Activated CD8-positive, alpha-beta T cell treated with anti-CD3 and anti-CD28 coated beads for 36 hours (primary cell): ENCODE data around the gene RELN. TPM values are rescaled to one million over a fixed set of nuclear protein-coding genes. Genes with fewer than 3 reads are reported as not detected.

Experiments
- ATAC-seq: fragments of 200-7000 bp; cut with Tn5 transposase; one replicate; pipeline ENCODE4 v1.10.0; 2021; ENCODE audit warnings: mild to moderate bottlenecking, moderate library complexity
- CTCF ChIA-PET: fragments of 350-600 bp; sonication (Branson Sonifier 250); formaldehyde crosslinking; loops from one replicate; lab custom pipeline; 2021; ENCODE audit warnings: antibody characterized with exemption; lab: Charles Lee
- POLR2A ChIA-PET: fragments of 350-600 bp; sonication (Branson Sonifier 250); formaldehyde crosslinking; loops from one replicate; lab custom pipeline; 2021; ENCODE audit warnings: antibody characterized with exemption; lab: Charles Lee
- DNase-seq: peaks from one replicate; pipeline ENCODE4 v3.0.0-alpha.2; 2020
- H3K27ac Mint-ChIP-seq: one replicate; pipeline ENCODE4 v1.8.0; 2021; ENCODE audit warnings: mild to moderate bottlenecking, mixed read lengths
- H3K27me3 Mint-ChIP-seq: one replicate; pipeline ENCODE4 v1.8.0; 2021; ENCODE audit warnings: mixed read lengths
- H3K36me3 Mint-ChIP-seq: one replicate; pipeline ENCODE4 v1.8.0; 2021; ENCODE audit warnings: low read depth, mixed read lengths
- H3K4me1 Mint-ChIP-seq: one replicate; pipeline ENCODE4 v1.8.0; 2021; ENCODE audit warnings: low read depth, mixed read lengths
- H3K4me3 Mint-ChIP-seq: one replicate; pipeline ENCODE4 v1.8.0; 2021; ENCODE audit warnings: mild to moderate bottlenecking, moderate library complexity, mixed read lengths
- H3K9me3 Mint-ChIP-seq: one replicate; pipeline ENCODE4 v1.8.0; 2021; ENCODE audit warnings: mixed read lengths
- CTCF ChIP-seq: fragments of 200-600 bp; IDR thresholded peaks from one replicate; pipeline ENCODE4 v1.8.0; 2022; ENCODE audit warnings: antibody characterized with exemption, mild to moderate bottlenecking
- intact Hi-C: fragments of 100-400 bp; cut with micrococcal nuclease; formaldehyde crosslinking; loops from one replicate; pipeline ENCODE4 v1.10.0; 2022
- total RNA-seq, 2 experiments: library from RNA; stranded (reverse); gene quantifications; one replicate each; pipeline ENCODE4 v1.2.3, GENCODE V29; 2021

Gene RELN
- total RNA-seq, 2 experiments from 2014 or later = not detected

GRCh38 chr7:103592187-103592586, 397.3 kb downstream of the RELN start:
- ChIA-PET POLR2A (no interaction called here), CTCF (no interaction called here)
- ATAC-seq (no peak), DNase-seq (no peak)
- no peak overlapping the region for H3K27ac Mint-ChIP-seq
- no peaks in the 10 kb centered on the region for H3K4me1 Mint-ChIP-seq
- intact Hi-C loops = no loop called here
- no peaks in the 10 kb centered on the region for H3K9me3 Mint-ChIP-seq
- no peak overlapping the region for H3K4me3 Mint-ChIP-seq
- H3K27me3 Mint-ChIP-seq = peaks cover 7% of the 10 kb centered on the region
- no peak for TF ChIP-seq CTCF
- H3K36me3 Mint-ChIP-seq = no peaks in the 10 kb centered on the region

GRCh38 chr7:103580031-103580430, 409.4 kb downstream of the RELN start:
- no peak for DNase-seq
- Mint-ChIP-seq H3K27ac (no peak overlapping the region), H3K36me3 (no peaks in the 10 kb centered on the region), H3K4me3 (no peak overlapping the region), H3K27me3 (peaks cover 8% of the 10 kb centered on the region), H3K4me1 (no peaks in the 10 kb centered on the region), H3K9me3 (no peaks in the 10 kb centered on the region)
- intact Hi-C loops = no loop called here
- TF ChIP-seq CTCF = no peak
- CTCF ChIA-PET = no interaction called here
- ATAC-seq = no peak
- POLR2A ChIA-PET = no interaction called here

- DNase-seq = no peak
- no peaks in the 10 kb centered on the region for H3K36me3 Mint-ChIP-seq
- peaks cover 8% of the 10 kb centered on the region for H3K27me3 Mint-ChIP-seq
- POLR2A ChIA-PET = interaction anchor here (0.5 kb wide), 1 partner anchor 110 kb away, joined by 3 read pairs; no protein-coding TSS in a partner anchor
- CTCF ChIA-PET = interaction anchor here (1.4 kb wide), 1 partner anchor 583 kb away, joined by 6 read pairs; no protein-coding TSS in a partner anchor
- no peaks in the 10 kb centered on the region for H3K4me1 Mint-ChIP-seq
- H3K9me3 Mint-ChIP-seq = no peaks in the 10 kb centered on the region
- H3K4me3 Mint-ChIP-seq = no peak overlapping the region
- no peak for TF ChIP-seq CTCF
- H3K27ac Mint-ChIP-seq = no peak overlapping the region
- intact Hi-C loops = no loop called here
- no peak for ATAC-seq
These were observed 412.4 kb downstream of the RELN start for GRCh38 chr7:103577059-103577458.

- Mint-ChIP-seq H3K4me1 (no peaks in the 10 kb centered on the region), H3K9me3 (no peaks in the 10 kb centered on the region), H3K36me3 (no peaks in the 10 kb centered on the region), H3K4me3 (no peak overlapping the region), H3K27ac (no peak overlapping the region), H3K27me3 (peaks cover 10% of the 10 kb centered on the region)
- intact Hi-C loops = no loop called here
- ChIA-PET POLR2A (no interaction called here), CTCF (interaction anchor here (1.4 kb wide), 1 partner anchor 583 kb away, joined by 6 read pairs; no protein-coding TSS in a partner anchor)
- no peak for DNase-seq
- no peak for ATAC-seq
- no peak for TF ChIP-seq CTCF
These were observed 412.8 kb downstream of the RELN start for GRCh38 chr7:103576641-103577040.

GRCh38 chr7:103574576-103574975, 414.9 kb downstream of the RELN start:
- Mint-ChIP-seq H3K4me3 (no peak overlapping the region), H3K27ac (no peak overlapping the region), H3K4me1 (no peaks in the 10 kb centered on the region), H3K9me3 (no peaks in the 10 kb centered on the region), H3K27me3 (peaks cover 10% of the 10 kb centered on the region), H3K36me3 (no peaks in the 10 kb centered on the region)
- ATAC-seq = no peak
- ChIA-PET POLR2A (no interaction called here), CTCF (interaction anchor here (0.7 to 1.7 kb wide), 9 partner anchors 8 to 600 kb away, joined by 3 to 9 read pairs (median 3); no protein-coding TSS in a partner anchor)
- no peak for TF ChIP-seq CTCF
- intact Hi-C loops = loop anchor here (5.0 kb wide), 1 partner anchor 588 kb away; no protein-coding TSS in a partner anchor
- no peak for DNase-seq
